OCI-LY1 (cell line): Measurements from ENCODE around the gene BATF.

Experiments
- EZH2 ChIP-seq: fragments of 200-600 bp; sonication (generic), shearing (Covaris generic); IDR thresholded peaks from 2 replicates; pipeline ENCODE4 v1.8.0; 2017; ENCODE audit warnings: borderline replicate concordance, mixed run types, mild to moderate bottlenecking, antibody characterized with exemption, low read length, moderate library complexity, mixed read lengths
- TF ChIP-seq, protein P1 (sequence below): fragments of 200-600 bp; sonication (generic), shearing (Covaris generic); IDR thresholded peaks from 2 replicates; pipeline ENCODE4 v1.5.1; 2017; ENCODE audit warnings: mild to moderate bottlenecking, antibody characterized with exemption, low read length, moderate library complexity, mixed read lengths

DNA sequence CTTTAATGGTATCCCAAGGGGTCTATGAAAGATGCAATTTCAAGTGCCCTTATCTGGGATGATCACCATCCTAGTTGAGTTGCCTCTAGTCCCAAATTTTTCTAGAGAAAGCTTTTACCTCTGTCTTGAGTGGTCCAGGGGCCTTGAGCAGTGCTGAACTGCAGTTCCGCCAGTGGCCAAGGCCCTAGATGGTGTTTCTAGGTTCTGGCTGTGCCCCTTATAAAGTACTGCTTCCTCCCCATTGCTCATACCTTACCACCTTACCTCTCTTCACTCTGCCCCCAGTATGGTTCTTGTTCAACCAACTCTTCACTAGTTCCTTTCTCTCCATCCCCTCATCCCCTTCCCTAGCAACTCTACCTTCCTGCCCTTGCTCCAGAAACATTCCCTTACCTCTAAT, 3.7 kb downstream of the BATF start:
- TF ChIP-seq, protein P1, sequence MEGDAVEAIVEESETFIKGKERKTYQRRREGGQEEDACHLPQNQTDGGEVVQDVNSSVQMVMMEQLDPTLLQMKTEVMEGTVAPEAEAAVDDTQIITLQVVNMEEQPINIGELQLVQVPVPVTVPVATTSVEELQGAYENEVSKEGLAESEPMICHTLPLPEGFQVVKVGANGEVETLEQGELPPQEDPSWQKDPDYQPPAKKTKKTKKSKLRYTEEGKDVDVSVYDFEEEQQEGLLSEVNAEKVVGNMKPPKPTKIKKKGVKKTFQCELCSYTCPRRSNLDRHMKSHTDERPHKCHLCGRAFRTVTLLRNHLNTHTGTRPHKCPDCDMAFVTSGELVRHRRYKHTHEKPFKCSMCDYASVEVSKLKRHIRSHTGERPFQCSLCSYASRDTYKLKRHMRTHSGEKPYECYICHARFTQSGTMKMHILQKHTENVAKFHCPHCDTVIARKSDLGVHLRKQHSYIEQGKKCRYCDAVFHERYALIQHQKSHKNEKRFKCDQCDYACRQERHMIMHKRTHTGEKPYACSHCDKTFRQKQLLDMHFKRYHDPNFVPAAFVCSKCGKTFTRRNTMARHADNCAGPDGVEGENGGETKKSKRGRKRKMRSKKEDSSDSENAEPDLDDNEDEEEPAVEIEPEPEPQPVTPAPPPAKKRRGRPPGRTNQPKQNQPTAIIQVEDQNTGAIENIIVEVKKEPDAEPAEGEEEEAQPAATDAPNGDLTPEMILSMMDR = no peak
- TF ChIP-seq EZH2 = no peak
